HG02610 (cell line): Measurements from ENCODE around the gene MYH14.

Experiments
- ATAC-seq: cut with Tn5 transposase; IDR thresholded peaks from one replicate; pipeline ENCODE4 v1.9.1; 2021; ENCODE audit warnings: mild to moderate bottlenecking, moderate library complexity; ENCODE audit not compliant: unreplicated experiment

Gene MYH14

DNA sequence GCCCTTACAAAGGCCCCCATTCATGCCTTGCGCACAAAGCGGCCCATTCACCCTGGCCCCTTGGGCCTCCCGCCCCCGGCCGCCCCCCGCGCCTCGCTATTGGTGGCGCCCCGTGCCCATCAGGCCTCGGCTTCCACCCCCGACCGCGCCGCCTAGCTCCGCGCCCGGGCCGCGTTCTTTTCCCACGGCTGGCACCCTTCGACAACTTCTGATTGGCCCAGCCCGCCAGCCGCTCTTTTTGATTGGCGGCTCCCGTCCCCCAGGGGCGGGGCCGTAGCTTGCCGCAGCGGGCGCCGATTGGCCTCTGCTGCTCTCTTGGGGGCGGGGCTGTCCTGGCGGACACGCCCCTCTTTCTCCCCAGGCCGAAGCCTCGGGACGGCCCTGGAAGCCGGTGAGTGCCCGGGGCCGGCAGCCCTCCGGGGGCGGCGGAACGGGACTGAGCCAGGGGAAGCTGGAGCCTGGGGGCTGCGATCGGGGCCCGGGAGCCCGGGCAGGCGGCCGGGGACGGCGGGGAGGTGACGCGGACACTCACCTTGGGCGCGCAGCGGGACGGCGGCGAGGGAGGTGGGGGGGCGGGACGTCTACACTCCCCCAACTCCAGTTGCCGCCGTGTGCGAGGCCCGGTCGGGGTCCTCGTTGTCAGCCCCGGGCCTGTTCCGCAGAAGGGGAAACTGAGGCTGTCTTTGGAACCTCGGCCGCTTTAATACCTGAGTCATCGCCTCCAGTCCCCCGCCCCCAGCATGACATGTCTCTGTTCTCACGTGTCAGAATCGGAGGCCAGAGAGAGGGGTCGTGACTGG, at the start of gene MYH14:
Gene MYH14, plus strand, starts transcription at position 342 of the 800 bp plus-strand sequence. CDS start 6,744 bp downstream, outside the sequence.
- no peak for ATAC-seq

DNA sequence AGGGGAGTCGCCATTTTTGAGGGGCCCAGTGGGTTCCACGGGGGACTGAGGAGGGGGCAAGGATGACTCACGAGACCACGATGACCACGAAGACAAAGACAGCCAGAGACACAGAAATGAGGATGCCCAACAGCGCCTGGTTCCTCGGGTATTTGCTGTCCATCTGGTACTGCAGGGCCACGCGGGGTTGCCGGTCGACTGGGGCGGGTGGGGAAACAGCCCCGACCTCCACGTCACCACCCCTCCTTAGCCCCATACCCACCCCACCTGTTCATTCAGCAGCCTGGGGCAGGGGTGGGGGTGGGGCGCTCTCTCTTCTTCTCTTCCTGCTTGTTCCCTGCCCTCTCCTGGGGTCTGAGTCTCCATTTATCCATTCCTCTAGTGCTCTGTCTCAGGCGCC, 48.9 kb upstream of the MYH14 start:
- no peak for ATAC-seq

DNA sequence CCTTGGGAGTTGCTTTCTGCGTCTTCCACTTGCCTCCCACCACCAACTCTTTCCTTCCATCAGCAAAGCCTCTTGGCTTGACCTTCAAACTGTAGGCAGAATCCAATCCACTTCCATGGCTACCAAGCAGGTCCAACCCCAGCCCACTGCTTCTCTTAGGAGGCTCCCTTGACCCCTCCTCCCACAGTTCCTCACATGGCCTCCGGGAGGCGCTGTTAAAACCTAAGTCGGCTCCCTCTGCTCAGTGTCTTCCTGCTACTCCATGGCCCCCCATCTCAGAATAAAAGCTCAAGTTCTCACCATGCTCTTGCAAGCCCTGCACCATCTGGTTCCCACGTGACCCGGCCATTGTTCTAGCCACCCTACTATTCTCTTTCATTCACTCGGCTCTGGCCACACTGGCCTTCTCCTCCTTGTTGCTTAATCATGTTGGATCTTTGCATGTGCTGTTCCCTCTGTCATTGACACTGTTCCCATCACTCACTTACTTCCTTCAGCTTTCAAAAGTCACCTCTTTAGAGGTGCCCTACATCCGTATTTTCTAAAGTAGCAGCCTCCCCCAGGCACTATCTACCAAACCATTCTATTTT, 47.8 kb upstream of the MYH14 start:
- ATAC-seq: no peak

DNA sequence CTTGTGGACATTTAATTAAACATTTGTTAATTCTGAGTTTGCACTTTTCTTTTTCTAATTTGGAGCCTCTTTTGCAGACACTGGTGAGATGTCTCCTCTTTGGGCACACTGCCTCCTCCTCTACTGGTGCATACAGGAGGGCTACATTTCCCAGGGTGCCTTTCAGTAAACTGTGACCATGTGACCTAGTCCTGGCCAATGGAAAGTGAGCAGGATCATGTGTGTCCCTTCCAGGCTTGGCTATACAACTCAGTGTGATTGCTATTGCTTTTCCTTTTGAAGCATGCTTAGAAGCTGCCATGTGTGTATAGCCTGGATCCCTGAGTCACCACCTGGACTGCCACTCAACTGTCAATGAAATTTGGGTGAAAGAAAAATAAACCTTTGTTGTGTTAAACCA, 44.8 kb upstream of the MYH14 start:
- no peak for ATAC-seq

DNA sequence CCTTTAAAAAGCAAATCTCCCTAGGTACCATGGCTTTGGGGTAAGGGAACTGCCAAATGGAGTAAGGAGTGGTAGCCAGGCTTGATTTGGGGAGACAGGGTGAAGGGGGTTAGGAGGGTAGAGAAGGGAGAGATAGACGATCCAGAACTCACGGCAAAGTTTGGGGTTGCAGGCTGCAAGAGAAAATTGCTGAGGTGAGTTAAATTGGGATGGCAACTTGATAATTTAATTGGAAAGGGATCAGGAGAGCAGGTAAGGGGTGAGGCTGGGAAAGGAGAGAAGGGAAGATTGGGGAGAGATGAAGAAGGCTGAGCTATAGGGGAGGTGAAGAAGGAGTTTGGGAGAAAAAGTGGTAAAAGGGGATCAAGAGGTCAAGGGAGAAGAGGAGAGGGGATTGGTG, 44.3 kb upstream of the MYH14 start:
- no peak for ATAC-seq

DNA sequence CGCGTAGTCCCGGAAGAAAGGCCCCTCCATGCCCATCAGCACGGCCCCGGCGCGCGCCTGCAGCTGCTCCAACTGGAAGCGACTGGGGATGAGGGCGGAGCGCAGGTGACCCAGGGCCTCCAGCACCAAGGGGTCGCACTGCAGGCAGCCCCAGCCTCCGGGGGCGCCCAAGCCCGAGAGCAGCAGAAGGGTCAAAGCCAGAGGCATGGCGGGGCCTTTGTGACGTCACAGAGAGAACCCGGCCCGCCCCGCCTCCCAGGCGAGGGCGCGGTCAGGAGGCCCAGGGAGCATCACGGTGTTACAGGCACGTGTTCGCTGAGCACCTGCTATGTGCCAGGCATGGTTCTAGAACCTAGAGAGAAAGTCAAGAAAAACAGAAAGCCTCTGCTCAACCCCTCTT, 40.4 kb upstream of the MYH14 start, which contains the start of gene IZUMO2:
Gene IZUMO2, minus strand, starts transcription at position 294 of the 400 bp plus-strand sequence. Its CDS starts 87 bp downstream, at position 207.
- no peak for ATAC-seq

DNA sequence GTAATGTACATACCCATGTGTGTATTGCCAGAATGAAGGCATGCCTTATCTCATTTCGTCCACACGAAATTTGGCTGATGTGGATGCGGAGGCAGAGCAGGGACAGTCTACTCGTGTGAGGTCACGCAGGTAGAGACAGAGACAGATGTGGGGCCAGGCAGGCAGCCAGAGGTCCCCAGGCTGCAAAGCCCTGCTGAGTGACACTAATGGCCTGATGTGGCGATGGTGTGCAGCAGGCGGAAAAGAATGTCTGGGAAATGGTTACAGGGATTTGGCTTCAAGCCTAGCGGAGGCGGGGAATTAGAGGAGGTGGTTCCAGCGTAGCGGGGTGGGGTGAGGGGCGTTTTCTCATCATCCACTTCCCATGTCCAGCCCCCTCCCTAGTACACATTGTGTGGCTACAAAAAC, 36.1 kb upstream of the MYH14 start:
- ATAC-seq: no peak

DNA sequence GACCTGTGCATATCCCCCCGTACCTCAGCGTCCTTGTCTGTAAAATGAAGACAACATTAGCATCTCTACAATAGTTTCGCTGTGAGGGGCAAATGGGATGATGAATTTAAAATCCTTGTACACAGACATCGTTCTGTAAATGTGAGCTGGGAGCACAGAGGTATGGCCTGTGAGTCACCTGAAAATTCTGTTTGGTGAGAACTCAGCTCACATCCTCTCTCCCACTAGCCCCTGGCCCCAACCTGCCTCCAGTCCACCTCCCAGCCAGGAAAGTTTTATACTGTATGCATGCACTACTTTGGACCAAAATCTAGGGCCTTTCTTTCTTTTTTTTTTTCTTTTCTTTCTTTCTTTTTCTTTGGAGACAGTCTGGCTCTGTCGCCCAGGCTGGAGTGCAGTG, 31.7 kb upstream of the MYH14 start:
- ATAC-seq: no peak

DNA sequence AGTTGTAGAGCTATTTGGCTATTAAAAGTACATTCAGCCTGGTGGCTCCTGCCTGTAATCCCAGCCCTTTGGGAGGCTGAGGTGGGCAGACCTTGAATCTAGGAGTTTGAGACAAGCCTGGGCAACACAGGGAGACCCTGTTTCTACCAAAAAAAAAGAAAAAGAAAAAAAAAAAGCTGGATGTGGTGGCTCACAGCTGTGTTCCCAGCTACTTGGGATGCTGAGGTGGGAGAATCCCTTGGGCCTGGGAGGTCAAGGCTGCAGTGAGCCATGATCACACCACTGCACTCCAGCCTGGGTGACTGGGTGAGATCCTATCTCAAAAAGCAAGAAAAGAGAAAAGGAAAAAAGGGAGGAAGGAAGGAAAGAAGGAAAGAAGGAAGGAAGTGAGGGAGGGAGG, 30.7 kb upstream of the MYH14 start:
- no peak for ATAC-seq

DNA sequence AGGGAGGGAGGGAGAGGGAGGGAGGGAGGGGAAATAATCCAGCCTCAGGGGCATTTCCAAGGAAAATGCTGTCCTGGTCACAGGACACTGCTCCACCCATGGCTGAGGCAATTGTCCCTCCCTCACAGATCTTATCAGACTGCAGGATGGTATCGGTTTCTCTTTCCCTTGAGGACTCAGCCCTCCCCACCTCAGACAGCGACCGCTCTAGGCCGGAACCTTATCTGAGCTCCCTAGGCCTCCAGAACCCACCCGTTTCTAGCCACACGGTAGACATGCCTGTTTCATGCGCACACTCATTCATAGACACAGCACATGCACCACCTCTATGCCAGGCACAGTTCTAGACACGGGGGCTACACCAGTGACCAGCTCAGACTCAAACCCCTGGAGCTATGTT, 30.3 kb upstream of the MYH14 start:
- no peak for ATAC-seq

DNA sequence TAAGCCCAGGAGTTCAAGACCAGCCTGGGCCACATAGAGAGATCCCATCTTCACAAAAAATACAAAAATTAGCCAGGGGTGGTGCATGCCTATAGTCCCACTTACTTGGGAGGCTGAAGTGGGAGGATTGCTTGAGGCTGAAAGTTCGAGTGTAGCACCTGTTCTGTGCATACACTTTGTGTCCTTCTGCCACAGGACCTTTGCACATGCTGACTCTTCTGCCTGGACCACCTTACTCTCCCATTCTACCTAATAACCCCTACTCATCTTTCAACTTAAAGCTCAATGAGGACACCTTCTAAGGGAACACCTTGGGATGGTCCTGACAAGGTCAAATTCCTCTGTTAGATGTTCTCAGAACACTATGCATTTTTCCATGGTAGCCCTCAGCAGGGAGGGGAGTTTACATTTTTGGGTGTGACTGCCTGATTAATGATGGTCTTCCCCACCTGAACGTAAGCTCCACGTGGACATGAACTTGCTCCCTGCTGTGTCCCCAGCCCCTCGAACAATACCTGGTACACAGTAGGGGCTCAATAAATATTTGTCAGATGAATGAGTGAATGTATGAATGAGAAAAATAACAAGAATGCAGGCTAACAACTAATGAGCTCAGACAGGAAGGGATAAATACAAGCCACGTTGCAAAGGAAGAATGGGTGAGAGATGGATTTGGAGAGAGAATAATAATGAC, 29.2 kb upstream of the MYH14 start:
- no peak for ATAC-seq

DNA sequence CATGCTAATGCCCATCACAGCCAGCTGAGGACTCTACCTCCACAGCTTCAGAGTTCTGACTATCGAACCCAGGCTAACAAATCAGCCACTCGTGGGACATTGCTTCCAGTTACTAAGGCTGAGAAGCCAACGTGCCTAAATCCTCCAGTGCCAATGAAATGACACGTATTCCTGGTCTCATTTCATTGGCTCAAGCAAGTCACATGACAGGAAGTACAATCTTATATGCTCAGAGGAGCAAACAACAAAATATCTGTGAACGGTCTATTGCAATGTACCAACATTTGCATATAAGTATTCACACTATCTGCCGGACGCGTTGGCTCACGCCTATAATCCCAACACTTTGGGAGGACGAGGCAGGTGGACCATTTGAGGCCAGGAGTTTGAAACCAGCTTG, 27.5 kb upstream of the MYH14 start:
- ATAC-seq: no peak

DNA sequence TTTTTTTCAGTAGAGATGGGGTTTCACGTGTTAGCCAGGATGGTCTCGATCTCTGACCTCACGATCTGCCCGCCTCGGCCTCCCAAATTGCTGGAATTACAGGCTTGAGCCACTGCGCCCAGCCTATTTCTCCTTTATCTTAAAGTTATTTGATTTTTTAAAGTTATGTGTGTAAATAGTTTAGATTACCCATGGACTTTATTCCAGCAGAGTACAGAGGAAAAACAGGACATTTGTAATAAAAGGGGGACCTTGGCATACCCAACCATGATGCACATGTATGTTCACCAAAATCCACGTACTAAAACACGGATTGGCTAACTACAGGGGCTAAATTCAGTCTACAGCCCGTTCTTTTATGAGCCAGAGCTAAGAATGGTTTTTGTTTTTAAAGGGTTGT, 26.6 kb upstream of the MYH14 start:
- ATAC-seq: no peak

DNA sequence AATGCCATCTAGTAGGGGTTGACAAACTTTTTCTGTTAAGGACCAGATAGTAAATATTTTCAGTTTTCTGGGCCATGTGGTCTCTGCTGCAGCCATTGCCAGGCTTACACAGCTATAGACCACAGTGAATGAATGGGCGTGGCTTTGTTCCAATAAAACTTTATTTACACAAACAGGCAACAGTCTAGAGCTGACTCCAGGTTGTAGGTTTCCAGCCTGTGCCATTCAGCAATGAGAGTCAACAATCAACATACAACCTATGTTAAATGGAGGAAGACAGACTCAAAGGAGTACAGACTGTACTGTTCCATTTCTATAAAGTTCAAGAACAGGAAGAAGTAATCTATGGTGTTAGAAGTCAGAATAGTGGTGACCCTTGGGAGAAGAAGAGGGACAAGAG, 25.1 kb upstream of the MYH14 start:
- ATAC-seq: no peak

DNA sequence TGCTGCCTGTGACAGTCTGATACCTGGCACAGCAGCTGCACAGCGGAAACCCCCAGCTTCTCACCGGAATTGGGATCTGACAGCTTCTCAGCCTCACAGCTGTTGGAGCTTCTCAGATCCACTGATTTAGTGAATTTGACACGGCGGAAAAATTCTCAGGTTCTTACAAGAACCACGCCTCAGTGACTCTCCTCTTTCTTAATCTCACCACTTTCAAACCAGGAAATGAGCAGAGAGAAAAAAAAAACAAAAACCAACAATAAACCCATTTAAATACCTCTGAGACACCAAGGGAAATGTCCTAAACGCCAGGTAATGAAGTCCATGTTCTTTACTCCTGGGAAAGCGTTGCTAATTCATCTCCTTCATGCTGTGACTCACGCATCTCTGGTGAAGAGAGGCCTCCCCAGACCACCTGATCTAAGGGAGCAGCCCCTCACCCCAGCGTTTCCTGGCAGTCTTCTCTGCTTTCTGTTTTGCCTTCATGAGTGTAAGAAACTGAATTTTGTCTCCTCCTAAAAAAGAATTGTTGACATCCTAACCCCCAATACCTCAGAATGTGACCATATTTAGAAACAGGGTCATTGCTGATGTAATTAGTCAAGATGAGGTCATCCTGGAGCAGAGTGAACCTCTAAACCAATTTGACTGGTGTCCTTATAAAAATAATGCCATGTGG, 24.4 kb upstream of the MYH14 start:
- no peak for ATAC-seq

DNA sequence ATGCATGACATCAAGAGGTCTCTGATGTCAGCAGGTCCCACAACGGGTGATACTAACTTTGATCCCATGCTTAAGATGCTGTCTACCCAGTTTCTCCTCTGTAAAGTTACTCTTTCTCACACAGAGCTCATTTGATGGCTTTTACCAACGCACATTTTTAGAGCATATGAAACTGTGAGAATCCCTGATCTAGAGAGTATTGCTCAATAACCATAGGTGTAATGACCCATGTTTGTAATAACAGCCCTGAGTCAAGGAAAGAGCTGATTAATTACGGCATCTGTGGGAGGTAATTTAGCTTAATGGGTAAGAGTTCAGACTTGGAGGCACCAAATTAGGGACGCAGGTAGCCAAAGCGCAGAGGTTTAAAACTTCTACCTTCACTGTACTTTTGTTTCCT, 22.3 kb upstream of the MYH14 start:
- no peak for ATAC-seq

DNA sequence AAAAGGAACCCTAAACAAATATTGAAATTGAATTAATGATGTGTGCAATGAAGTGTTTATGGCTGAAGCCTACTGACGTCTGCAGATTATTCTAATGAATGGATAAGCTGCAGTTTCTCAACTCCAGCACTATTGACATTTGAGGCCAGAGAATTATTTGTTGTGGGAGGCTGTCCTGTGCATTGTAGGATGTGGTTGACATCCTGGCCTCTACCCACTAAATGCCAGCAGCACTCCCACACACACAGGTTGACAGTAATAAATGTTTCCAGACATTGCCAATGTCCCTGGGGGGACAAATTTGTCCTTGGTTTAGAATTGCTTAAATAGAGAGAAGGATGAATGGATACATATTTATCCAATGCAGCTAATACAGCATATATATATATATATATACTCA, 19.2 kb upstream of the MYH14 start:
- no peak for ATAC-seq

DNA sequence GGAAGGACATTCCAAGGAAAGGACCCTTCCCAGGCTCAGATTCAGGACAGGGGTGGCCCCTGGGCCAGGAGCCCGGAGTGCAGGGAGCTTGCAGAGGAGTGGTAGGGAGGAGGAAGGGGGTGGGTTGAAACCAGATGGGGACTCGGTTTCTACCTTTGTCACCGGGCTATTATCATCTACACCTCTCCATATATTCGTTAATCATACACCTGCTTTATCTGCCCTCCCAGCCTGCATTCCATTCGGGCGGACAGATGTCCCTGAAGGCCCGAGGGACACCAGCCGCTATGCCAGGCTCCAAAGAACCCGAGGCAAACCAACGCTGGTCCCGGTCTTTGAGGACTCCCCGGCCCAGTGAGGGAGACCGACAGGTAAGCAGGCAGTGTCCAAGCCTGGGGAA, 15.5 kb upstream of the MYH14 start:
- no peak for ATAC-seq

DNA sequence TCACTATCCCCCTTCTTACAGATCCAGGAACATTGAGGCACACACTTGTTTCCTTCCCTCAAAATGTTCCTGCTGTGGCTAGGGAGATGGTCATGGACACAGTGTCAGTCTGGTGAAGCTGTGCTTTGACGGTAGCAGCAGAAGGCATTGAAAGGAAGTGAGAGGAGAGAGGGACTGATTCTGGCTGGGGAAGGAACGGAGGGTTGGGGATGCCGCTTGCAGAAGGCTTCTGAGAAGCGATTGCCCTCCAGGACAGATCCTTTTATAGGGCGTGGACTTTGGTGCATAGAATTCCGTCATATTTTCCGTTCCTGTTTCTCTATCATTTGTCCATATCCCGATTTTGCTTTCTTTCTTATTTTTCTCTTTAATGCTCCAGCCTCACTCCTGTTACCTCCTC, 14.1 kb upstream of the MYH14 start:
- no peak for ATAC-seq

DNA sequence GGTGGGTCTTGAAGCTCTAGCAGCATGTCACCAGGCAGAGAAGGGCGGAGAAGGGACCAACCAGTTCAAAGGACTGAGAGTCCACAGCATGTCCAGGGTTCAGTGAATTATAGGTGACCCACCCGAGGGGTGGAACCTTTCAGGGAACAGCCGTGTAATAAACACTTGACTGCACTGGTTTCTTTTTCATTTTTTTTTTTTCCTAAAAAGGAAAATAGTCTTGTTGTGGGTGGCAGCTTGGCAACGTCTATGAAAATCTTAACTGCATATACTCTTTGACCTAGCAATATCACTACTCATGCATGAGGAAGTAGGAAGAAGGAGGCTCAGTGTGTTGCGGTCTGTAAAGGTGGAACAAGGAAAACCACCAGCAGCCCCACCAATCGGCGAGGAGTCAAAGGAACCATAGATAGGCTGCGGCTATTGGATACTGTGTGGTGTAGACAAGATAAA, 13.0 kb upstream of the MYH14 start:
- ATAC-seq: no peak

DNA sequence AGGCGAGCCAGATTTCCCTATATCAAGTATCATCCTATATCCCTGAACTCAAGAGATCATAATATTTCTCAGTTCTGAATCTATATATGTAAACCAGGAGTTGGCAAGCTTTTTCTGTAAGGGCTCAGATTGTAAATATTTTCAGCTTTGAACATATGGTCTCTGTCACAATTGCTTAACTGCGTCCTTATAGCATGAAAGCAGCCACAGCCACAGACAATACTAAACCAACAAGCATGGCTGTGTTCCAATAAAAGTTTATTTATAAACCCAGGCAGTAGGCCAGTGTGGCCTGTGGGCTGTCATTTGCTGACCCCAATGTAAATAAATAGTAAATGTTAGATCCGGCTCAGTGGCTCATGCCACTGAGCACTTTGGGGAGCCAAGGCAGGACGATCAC, 12.2 kb upstream of the MYH14 start:
- no peak for ATAC-seq
